Stimulated activated CD8-positive, alpha-beta memory T cell treated with anti-CD3 and anti-CD28 coated beads, Interleukin-15, amount 100 ng/mL, for 1 hour (primary cell): ENCODE measurements around the gene SLC39A11.

Source experiments
- DNase-seq: peaks from one replicate; pipeline ENCODE4 v3.0.0-alpha.2; 2020; ENCODE audit warnings: low read depth

Gene SLC39A11

GRCh38 chr17:72870367-72870985 lies 222.0 kb downstream of the SLC39A11 start:
- no peak for DNase-seq

- no peak for DNase-seq
These were observed 222.9 kb downstream of the SLC39A11 start for GRCh38 chr17:72869630-72870029.

GRCh38 chr17:72865954-72866353 lies 226.5 kb downstream of the SLC39A11 start:
- no peak for DNase-seq

- no peak for DNase-seq
These were observed 228.8 kb downstream of the SLC39A11 start for GRCh38 chr17:72863526-72864211.

- no peak for DNase-seq
These were observed 230.1 kb downstream of the SLC39A11 start for GRCh38 chr17:72862276-72862999.

- DNase-seq, result no peak
These were observed 230.7 kb downstream of the SLC39A11 start for GRCh38 chr17:72861811-72862210.

GRCh38 chr17:72860778-72861177 lies 231.7 kb downstream of the SLC39A11 start:
- DNase-seq, result no peak

GRCh38 chr17:72858826-72859495 lies 233.5 kb downstream of the SLC39A11 start:
- no peak for DNase-seq

- no peak for DNase-seq
These were observed 238.8 kb downstream of the SLC39A11 start for GRCh38 chr17:72853440-72854415.

- DNase-seq, result no peak
These were observed 240.1 kb downstream of the SLC39A11 start for GRCh38 chr17:72852277-72852938.

GRCh38 chr17:72850410-72851118 lies 241.9 kb downstream of the SLC39A11 start:
- no peak for DNase-seq

- DNase-seq, result no peak
These were observed 246.1 kb downstream of the SLC39A11 start for GRCh38 chr17:72846399-72846798.

- no peak for DNase-seq
These were observed 248.9 kb downstream of the SLC39A11 start for GRCh38 chr17:72843591-72843990.

GRCh38 chr17:72840019-72840418 lies 252.5 kb downstream of the SLC39A11 start:
- DNase-seq, result no peak

- no peak for DNase-seq
These were observed 253.3 kb downstream of the SLC39A11 start for GRCh38 chr17:72839131-72839725.

- DNase-seq, result no peak
These were observed 253.9 kb downstream of the SLC39A11 start for GRCh38 chr17:72838581-72838980.

GRCh38 chr17:72838068-72838467 lies 254.4 kb downstream of the SLC39A11 start:
- no peak for DNase-seq

- DNase-seq, result no peak
These were observed 255.2 kb downstream of the SLC39A11 start for GRCh38 chr17:72837335-72837734.

GRCh38 chr17:72833128-72833765 lies 259.2 kb downstream of the SLC39A11 start:
- DNase-seq, result no peak
